Liver (tissue), 9 donors: ENCODE results near the gene IRF4. TPM values are rescaled to one million over a fixed set of nuclear protein-coding genes. Genes with fewer than 3 reads are reported as not detected.

Source experiments
- DNase-seq: peaks from one replicate; pipeline ENCODE4 v3.0.0-alpha.2; 2017; ENCODE audit warnings: low spot score
- H3K27ac ChIP-seq, 2 donors: one replicate each; pipeline ENCODE4 v1.7.0; 2013; ENCODE audit warnings: inconsistent platforms in 2 of 2, low read length in 2 of 2, control low read depth in 1 of 2, low read depth in 1 of 2, mild to moderate bottlenecking in 1 of 2
- H3K27me3 ChIP-seq, 4 donors: one replicate each; pipeline versions ENCODE4 v1.6.1 to v1.7.0; 2013; ENCODE audit warnings: low read length in 3 of 4, inconsistent platforms in 1 of 4, mild to moderate bottlenecking in 1 of 4, moderate library complexity in 1 of 4; ENCODE audit not compliant: control insufficient read depth in 4 of 4, insufficient read depth in 4 of 4
- H3K36me3 ChIP-seq, 4 donors: one replicate each; pipeline versions ENCODE4 v1.6.1 to v1.7.0; 2013; ENCODE audit warnings: low read length in 3 of 4, mild to moderate bottlenecking in 3 of 4, low read depth in 1 of 4, moderate library complexity in 1 of 4; ENCODE audit not compliant: control insufficient read depth in 4 of 4, insufficient read depth in 3 of 4
- H3K4me1 ChIP-seq, 4 donors: one replicate each; pipeline versions ENCODE4 v1.6.1 to v1.7.0; 2013; ENCODE audit warnings: low read length in 3 of 4, mild to moderate bottlenecking in 3 of 4, moderate library complexity in 1 of 4; ENCODE audit not compliant: control insufficient read depth in 4 of 4, insufficient read depth in 4 of 4
- H3K4me3 ChIP-seq, 3 donors: one replicate each; pipeline versions ENCODE4 v1.6.1 to v1.7.0; 2013; ENCODE audit warnings: low read length in 3 of 3, control low read depth in 1 of 3, low read depth in 1 of 3, mild to moderate bottlenecking in 1 of 3
- H3K9ac ChIP-seq, 2 donors: one replicate each; pipeline ENCODE4 v1.7.0; 2013; ENCODE audit warnings: low read length in 2 of 2, mild to moderate bottlenecking in 2 of 2, moderate library complexity in 2 of 2, control low read depth in 1 of 2, low read depth in 1 of 2
- H3K9me3 ChIP-seq, 4 donors: one replicate each; pipeline versions ENCODE4 v1.6.1 to v1.7.0; 2013; ENCODE audit warnings: low read length in 3 of 4; ENCODE audit not compliant: control insufficient read depth in 4 of 4
- CTCF ChIP-seq: fragments of 150-350 bp; IDR thresholded peaks from 2 replicates; pipeline ENCODE4 v1.5.1; 2017; ENCODE audit warnings: improper control_type of control experiment, low read depth, low read length; ENCODE audit not compliant: missing input control
- EGR1 ChIP-seq, 2 donors: IDR thresholded peaks; 2 replicates each; pipeline ENCODE4 v1.6.1; 2016 to 2018; ENCODE audit warnings: antibody characterized with exemption in 2 of 2, low read depth in 2 of 2
- FOXA1 ChIP-seq: IDR thresholded peaks from 2 replicates; pipeline ENCODE4 v1.6.1; 2016; ENCODE audit warnings: antibody characterized with exemption
- FOXA2 ChIP-seq: IDR thresholded peaks from 2 replicates; pipeline ENCODE4 v1.6.1; 2016; ENCODE audit warnings: antibody characterized with exemption
- GABPA ChIP-seq, 2 donors: IDR thresholded peaks in 1 of 2; conservative IDR thresholded peaks in 1 of 2; 2 replicates each; pipeline ENCODE4 v1.6.1; 2016; ENCODE audit warnings: antibody characterized with exemption in 2 of 2, mild to moderate bottlenecking in 1 of 2, moderate library complexity in 1 of 2
- HNF4A ChIP-seq, 2 donors: conservative IDR thresholded peaks; 2 replicates each; pipeline ENCODE4 v1.6.1; 2016; ENCODE audit warnings: antibody characterized with exemption in 2 of 2, mild to moderate bottlenecking in 2 of 2
- HNF4G ChIP-seq: IDR thresholded peaks from 2 replicates; pipeline ENCODE4 v1.6.1; 2016; ENCODE audit warnings: antibody characterized with exemption
- JUND ChIP-seq, 2 donors: IDR thresholded peaks; 2 replicates each; pipeline ENCODE4 v1.6.1; 2016; ENCODE audit warnings: antibody characterized with exemption in 2 of 2
- MAX ChIP-seq: IDR thresholded peaks from 2 replicates; pipeline ENCODE4 v1.6.1; 2016; ENCODE audit warnings: antibody characterized with exemption
- NR2F2 ChIP-seq: IDR thresholded peaks from 2 replicates; pipeline ENCODE4 v1.6.1; 2016; ENCODE audit warnings: antibody characterized with exemption
- RAD21 ChIP-seq, 2 donors: IDR thresholded peaks; 2 replicates each; pipeline ENCODE4 v1.6.1; 2016; ENCODE audit warnings: antibody characterized with exemption in 2 of 2, mild to moderate bottlenecking in 2 of 2
- RXRA ChIP-seq, 2 donors: IDR thresholded peaks; 2 replicates each; pipeline ENCODE4 v1.6.1; 2017 to 2018; ENCODE audit warnings: antibody characterized with exemption in 2 of 2, mild to moderate bottlenecking in 1 of 2
- SP1 ChIP-seq: IDR thresholded peaks from 2 replicates; pipeline ENCODE4 v1.6.1; 2018; ENCODE audit warnings: antibody characterized with exemption, mild to moderate bottlenecking
- TAF1 ChIP-seq: conservative IDR thresholded peaks from 2 replicates; pipeline ENCODE4 v1.6.1; 2016; ENCODE audit warnings: antibody characterized with exemption, mild to moderate bottlenecking
- ZBTB33 ChIP-seq: IDR thresholded peaks from 2 replicates; pipeline ENCODE4 v1.6.1; 2016; ENCODE audit warnings: antibody characterized with exemption
- WGBS: extraction: QIAGEN DNeasy Blood & Tissue Kit; methylation state at CpG from one replicate; pipeline ENCODE4 v1.1.7; 2013; 5-methylcytosine and 5-hydroxymethylcytosine counted together
- polyA plus RNA-seq, 2 donors: library from polyadenylated mRNA; stranded (reverse) in 1 of 2; unstranded in 1 of 2; fragments of 200-250 nt in 1 of 2; fragments of >200 nt in 1 of 2; fragmentation: Nextera tagmentation in 1 of 2; extraction: Ambion mirVana in 1 of 2; gene quantifications; one replicate each; pipeline versions ENCODE4 v1.2.1 to v1.2.3, GENCODE V29; 2013 to 2015
- total RNA-seq, 2 donors: library from RNA; depleted of rRNA; stranded (reverse); fragments of >200 nt; gene quantifications; one replicate each; pipeline ENCODE4 v1.2.3, GENCODE V29; 2014
- TF ChIP-seq, protein P1 (sequence below): IDR thresholded peaks from 2 replicates; pipeline ENCODE4 v1.6.1; 2016; ENCODE audit warnings: antibody characterized with exemption, mild to moderate bottlenecking
- donor health status: healthy.
- donor health status: healthy.
- donor health status: healthy.
- donor health status: healthy.
- donor health status: healthy.

IRF4 gene
- total and polyA plus RNA-seq, 4 donors, result 0.68 to 1.6 (median 1.1) TPM

DNA sequence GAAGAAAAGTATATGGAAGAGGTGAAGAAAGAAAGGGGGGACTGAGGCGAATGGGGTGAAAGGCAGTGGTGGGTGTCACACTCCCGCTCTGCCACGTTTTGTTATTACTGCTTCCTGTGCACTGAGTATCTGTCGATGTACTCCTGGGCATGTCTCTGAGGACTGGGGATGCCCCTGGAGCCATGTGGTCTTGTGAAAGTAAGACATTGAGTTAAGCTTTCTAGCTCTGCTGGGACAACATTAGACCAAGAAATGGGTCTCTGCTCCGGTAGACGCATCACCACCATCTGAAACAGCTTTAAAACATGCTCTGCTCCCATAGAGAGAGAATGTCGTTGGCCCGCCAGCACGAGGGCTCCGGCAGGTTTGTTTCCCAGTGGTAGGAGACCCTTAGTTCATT, 40.0 kb downstream of the IRF4 start:
- TF ChIP-seq MAX (no peak), FOXA2 (no peak), JUND (IDR thresholded peaks at IDR 0.05) (no peak), RAD21 (IDR thresholded peaks at IDR 0.05) (no peak), GABPA (IDR thresholded peaks at IDR 0.05 in 1 of 2, conservative IDR thresholded peaks at IDR 0.05 in 1 of 2) (no peak), HNF4A (conservative IDR thresholded peaks at IDR 0.05) (no peak), CTCF (no peak), RXRA (IDR thresholded peaks at IDR 0.05) (no peak), SP1 (no peak), NR2F2 (no peak), HNF4G (no peak), EGR1 (IDR thresholded peaks at IDR 0.05; ENCODE audit: low read depth in 2 of 2) (no peak), TAF1 (no peak)
- TF ChIP-seq, protein P1, sequence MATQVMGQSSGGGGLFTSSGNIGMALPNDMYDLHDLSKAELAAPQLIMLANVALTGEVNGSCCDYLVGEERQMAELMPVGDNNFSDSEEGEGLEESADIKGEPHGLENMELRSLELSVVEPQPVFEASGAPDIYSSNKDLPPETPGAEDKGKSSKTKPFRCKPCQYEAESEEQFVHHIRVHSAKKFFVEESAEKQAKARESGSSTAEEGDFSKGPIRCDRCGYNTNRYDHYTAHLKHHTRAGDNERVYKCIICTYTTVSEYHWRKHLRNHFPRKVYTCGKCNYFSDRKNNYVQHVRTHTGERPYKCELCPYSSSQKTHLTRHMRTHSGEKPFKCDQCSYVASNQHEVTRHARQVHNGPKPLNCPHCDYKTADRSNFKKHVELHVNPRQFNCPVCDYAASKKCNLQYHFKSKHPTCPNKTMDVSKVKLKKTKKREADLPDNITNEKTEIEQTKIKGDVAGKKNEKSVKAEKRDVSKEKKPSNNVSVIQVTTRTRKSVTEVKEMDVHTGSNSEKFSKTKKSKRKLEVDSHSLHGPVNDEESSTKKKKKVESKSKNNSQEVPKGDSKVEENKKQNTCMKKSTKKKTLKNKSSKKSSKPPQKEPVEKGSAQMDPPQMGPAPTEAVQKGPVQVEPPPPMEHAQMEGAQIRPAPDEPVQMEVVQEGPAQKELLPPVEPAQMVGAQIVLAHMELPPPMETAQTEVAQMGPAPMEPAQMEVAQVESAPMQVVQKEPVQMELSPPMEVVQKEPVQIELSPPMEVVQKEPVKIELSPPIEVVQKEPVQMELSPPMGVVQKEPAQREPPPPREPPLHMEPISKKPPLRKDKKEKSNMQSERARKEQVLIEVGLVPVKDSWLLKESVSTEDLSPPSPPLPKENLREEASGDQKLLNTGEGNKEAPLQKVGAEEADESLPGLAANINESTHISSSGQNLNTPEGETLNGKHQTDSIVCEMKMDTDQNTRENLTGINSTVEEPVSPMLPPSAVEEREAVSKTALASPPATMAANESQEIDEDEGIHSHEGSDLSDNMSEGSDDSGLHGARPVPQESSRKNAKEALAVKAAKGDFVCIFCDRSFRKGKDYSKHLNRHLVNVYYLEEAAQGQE, result no peak
- Histone ChIP-seq H3K27ac (no peak overlapping the region), H3K9me3 (no peaks in the 10 kb centered on the region), H3K9ac (no peak overlapping the region), H3K4me3 (no peak overlapping the region), H3K27me3 (peaks cover 0 to 2% (median 0%) of the 10 kb centered on the region in 4 donors), H3K36me3 (no peaks in the 10 kb centered on the region), H3K4me1 (no peaks in the 10 kb centered on the region)
- 91% methylated on average over 10 of the region's 10 CpGs for WGBS
- no peak for DNase-seq

- H3K4me1 ChIP-seq, result no peaks in the 10 kb centered on the region
- no peaks in the 10 kb centered on the region for H3K9me3 ChIP-seq
- peaks cover 0 to 2% (median 0%) of the 10 kb centered on the region in 4 donors for H3K27me3 ChIP-seq
- H3K27ac ChIP-seq, result no peak overlapping the region
- no peak overlapping the region for H3K4me3 ChIP-seq
- H3K36me3 ChIP-seq, result no peaks in the 10 kb centered on the region
- TF ChIP-seq FOXA1 (no peak), ZBTB33 (no peak), GABPA (IDR thresholded peaks at IDR 0.05 in 1 of 2, conservative IDR thresholded peaks at IDR 0.05 in 1 of 2) (no peak), RXRA (IDR thresholded peaks at IDR 0.05) (no peak), NR2F2 (no peak)
- WGBS, result 73% methylated on average over 6 of the region's 6 CpGs
- DNase-seq, result no peak
- no peak overlapping the region for H3K9ac ChIP-seq
Observed at GRCh38 chr6:431986-432385, 40.4 kb downstream of the IRF4 start.
